ENCODE data around the gene PKDREJ. TPM values are rescaled to one million over a fixed set of nuclear protein-coding genes. Genes with fewer than 3 reads are reported as not detected.

The PKDREJ gene
- total and polyA plus RNA-seq, 9 donors, result under 0.01 to 0.17 (median 0.12) TPM; not detected in 1

DNA sequence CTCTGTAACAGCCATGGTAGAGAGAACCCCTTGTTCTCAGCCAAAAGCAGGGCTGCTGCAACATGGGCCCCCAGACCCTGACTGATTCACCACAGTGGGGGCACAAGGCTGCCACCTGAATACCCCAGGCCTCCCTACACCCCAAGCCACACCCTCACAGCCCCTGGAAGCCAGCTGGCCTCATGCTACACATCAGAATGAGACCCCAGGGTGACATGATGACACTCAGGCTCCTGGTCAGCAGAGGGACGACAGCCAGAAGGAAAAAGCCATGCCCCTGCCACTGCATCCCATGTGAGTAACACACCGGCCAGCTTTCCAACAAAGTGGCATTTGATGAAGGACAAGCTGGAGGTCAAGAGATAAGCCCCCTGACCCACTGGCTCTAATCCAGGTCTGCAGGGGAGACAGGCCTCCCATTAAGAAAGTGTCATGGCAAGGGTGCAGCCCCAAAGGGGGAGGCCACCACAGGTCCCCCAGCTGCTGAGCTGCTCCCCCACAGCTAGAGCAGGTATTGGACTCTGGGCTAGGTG, 15.6 kb downstream of the PKDREJ start:
- Histone ChIP-seq H3K27ac (no peak overlapping the region), H3K4me3 (no peak overlapping the region), H3K27me3 (no peaks in the 10 kb centered on the region), H3K4me1 (ENCODE audit: insufficient read depth) (peaks cover 15% of the 10 kb centered on the region), H3K36me3 (no peaks in the 10 kb centered on the region), H3K9me3 (no peaks in the 10 kb centered on the region)
- intact Hi-C loops (cut with DNase I), result no loop called here
- TF ChIP-seq POLR2A (IDR thresholded peaks at IDR 0.05), result no peak
- TF ChIP-seq, protein P1, sequence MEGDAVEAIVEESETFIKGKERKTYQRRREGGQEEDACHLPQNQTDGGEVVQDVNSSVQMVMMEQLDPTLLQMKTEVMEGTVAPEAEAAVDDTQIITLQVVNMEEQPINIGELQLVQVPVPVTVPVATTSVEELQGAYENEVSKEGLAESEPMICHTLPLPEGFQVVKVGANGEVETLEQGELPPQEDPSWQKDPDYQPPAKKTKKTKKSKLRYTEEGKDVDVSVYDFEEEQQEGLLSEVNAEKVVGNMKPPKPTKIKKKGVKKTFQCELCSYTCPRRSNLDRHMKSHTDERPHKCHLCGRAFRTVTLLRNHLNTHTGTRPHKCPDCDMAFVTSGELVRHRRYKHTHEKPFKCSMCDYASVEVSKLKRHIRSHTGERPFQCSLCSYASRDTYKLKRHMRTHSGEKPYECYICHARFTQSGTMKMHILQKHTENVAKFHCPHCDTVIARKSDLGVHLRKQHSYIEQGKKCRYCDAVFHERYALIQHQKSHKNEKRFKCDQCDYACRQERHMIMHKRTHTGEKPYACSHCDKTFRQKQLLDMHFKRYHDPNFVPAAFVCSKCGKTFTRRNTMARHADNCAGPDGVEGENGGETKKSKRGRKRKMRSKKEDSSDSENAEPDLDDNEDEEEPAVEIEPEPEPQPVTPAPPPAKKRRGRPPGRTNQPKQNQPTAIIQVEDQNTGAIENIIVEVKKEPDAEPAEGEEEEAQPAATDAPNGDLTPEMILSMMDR (IDR thresholded peaks at IDR 0.05), result no peak
- no peak for DNase-seq
- 81 to 91% (median 83%) methylated on average over 2 of the region's 2 CpGs for WGBS, 3 donors

- Histone ChIP-seq H3K27me3 (no peaks in the 10 kb centered on the region), H3K4me1 (ENCODE audit: insufficient read depth) (peaks cover 14% of the 10 kb centered on the region), H3K4me3 (no peak overlapping the region), H3K9me3 (no peaks in the 10 kb centered on the region), H3K36me3 (no peaks in the 10 kb centered on the region), H3K27ac (no peak overlapping the region)
- 93 to 95% (median 94%) methylated on average over 10 of the region's 10 CpGs for WGBS, 3 donors
- intact Hi-C loops (cut with DNase I), result no loop called here
- no peak for DNase-seq
- TF ChIP-seq EP300 (IDR thresholded peaks at IDR 0.05) (no peak), POLR2A (IDR thresholded peaks at IDR 0.05) (no peak)
- TF ChIP-seq, protein P1 (IDR thresholded peaks at IDR 0.05), result no peak
Measured at GRCh38 chr22:46246178-46246577, 17.0 kb downstream of the PKDREJ start.

GRCh38 chr22:46245511-46245910, 17.6 kb downstream of the PKDREJ start:
- peaks cover 11% of the 10 kb centered on the region for H3K4me1 ChIP-seq (ENCODE audit: insufficient read depth)
- H3K27ac ChIP-seq, result no peak overlapping the region
- no peaks in the 10 kb centered on the region for H3K27me3 ChIP-seq
- intact Hi-C loops (cut with DNase I), result no loop called here
- DNase-seq, result peak in 2 of 5 donors; percentile 38 to 40
- H3K36me3 ChIP-seq, result no peaks in the 10 kb centered on the region
- WGBS, 3 donors, result 56 to 70% (median 59%) methylated on average over 16 of the region's 16 CpGs
- TF ChIP-seq, protein P1 (IDR thresholded peaks at IDR 0.05), result no peak
- no peak for TF ChIP-seq POLR2A (IDR thresholded peaks at IDR 0.05)
- TF ChIP-seq EP300 (IDR thresholded peaks at IDR 0.05), result no peak
- H3K9me3 ChIP-seq, result no peaks in the 10 kb centered on the region
- no peak overlapping the region for H3K4me3 ChIP-seq

DNA sequence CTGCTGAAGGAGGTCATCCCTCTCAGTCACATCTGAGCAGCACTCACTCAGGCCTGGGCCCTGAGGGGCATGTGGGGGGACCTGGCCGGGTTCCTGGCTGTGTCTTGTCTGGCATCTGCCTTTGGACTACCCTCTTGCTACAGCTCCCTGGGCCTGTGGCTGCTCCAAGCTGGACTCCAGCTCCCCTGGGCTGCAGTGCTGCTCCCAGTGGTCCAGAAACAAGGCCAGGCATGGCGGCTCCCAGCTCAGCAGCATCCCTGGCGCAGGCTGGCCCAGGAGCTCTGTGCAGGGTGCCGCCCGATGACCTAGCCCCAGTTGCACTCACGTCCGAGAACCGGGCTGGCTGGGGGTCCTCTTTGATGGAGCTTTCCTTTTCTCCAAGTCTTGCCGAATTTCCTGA, 18.4 kb downstream of the PKDREJ start:
- 67 to 80% (median 75%) methylated on average over 9 of the region's 9 CpGs for WGBS, 3 donors
- no peaks in the 10 kb centered on the region for H3K27me3 ChIP-seq
- H3K27ac ChIP-seq, result no peak overlapping the region
- DNase-seq, result peak in 1 of 5 donors; percentile 19
- TF ChIP-seq POLR2A (IDR thresholded peaks at IDR 0.05) (no peak), EP300 (IDR thresholded peaks at IDR 0.05) (no peak)
- TF ChIP-seq, protein P1 (IDR thresholded peaks at IDR 0.05), result no peak
- intact Hi-C loops (cut with DNase I), result no loop called here
- peaks cover 11% of the 10 kb centered on the region for H3K4me1 ChIP-seq (ENCODE audit: insufficient read depth)
- no peak overlapping the region for H3K4me3 ChIP-seq
- H3K36me3 ChIP-seq, result no peaks in the 10 kb centered on the region
- no peaks in the 10 kb centered on the region for H3K9me3 ChIP-seq

All from ovary (tissue), 9 donors.